ENCODE measurements around the gene C9orf50.
A peak's percentile ranks its signal among the peaks of the same experiment; 100 is the strongest.

The C9orf50 gene

DNA sequence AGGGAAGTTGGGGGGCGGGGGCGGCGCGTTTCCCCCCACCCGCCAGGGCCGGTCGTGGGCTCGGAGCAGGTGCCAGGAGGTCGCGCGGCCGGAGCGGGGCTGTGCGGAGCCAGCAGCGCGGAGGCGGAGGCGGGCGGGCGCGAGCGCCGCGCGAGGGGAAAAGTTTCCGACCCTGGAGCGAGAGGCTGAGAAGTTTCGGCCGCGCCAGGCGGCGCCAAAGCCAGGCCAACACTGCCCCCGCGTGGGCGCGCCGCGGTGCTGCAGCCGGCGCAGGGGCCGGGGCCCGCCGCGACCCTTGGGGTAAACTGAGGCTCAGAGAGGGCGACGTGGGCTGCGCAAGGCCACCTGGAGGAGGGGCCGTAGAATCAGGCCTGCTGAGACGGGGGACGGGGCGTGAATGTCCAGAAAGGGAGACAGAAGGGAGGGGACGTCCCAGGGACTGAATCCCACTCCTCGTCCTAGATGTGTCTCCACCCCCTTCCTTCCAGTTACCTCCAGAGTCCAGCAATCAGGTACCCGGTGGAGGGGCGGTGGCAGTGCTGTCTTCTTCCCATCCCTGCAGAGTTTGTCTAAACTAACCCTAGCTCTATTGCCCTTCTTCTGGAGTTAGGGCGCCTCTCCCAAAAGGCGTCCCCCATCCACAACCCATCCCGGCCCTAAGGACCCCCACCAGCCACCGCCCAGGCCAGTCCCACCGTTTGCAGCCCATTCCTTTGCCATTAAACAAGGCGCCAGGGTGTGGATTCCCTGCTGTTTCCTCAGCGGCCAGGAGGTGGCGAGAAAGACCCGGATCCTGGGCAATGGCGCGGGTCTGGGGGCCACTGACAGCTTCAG, 10.2 kb downstream of the C9orf50 start:
- no peak for TF ChIP-seq POLR2A (IDR thresholded peaks at IDR 0.05; ENCODE audit: extremely low read depth, insufficient read length)
- TF ChIP-seq, protein P1, sequence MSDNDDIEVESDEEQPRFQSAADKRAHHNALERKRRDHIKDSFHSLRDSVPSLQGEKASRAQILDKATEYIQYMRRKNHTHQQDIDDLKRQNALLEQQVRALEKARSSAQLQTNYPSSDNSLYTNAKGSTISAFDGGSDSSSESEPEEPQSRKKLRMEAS (IDR thresholded peaks at IDR 0.05; ENCODE audit: low read depth, low read length), result no peak
- TF ChIP-seq, protein P2, sequence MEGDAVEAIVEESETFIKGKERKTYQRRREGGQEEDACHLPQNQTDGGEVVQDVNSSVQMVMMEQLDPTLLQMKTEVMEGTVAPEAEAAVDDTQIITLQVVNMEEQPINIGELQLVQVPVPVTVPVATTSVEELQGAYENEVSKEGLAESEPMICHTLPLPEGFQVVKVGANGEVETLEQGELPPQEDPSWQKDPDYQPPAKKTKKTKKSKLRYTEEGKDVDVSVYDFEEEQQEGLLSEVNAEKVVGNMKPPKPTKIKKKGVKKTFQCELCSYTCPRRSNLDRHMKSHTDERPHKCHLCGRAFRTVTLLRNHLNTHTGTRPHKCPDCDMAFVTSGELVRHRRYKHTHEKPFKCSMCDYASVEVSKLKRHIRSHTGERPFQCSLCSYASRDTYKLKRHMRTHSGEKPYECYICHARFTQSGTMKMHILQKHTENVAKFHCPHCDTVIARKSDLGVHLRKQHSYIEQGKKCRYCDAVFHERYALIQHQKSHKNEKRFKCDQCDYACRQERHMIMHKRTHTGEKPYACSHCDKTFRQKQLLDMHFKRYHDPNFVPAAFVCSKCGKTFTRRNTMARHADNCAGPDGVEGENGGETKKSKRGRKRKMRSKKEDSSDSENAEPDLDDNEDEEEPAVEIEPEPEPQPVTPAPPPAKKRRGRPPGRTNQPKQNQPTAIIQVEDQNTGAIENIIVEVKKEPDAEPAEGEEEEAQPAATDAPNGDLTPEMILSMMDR (IDR thresholded peaks at IDR 0.05; ENCODE audit: low read depth, low read length), result peak; percentile 60
- peak; percentile 45; the same call in 1 of the 2 replicates for TF ChIP-seq MYC (IDR thresholded peaks at IDR 0.05; ENCODE audit: low read depth, low read length)
- DNase-seq (ENCODE audit: low read depth), result peak; percentile 71
- no peak overlapping the region for H3K4me3 ChIP-seq (ENCODE audit: low read depth, low read length)

DNA sequence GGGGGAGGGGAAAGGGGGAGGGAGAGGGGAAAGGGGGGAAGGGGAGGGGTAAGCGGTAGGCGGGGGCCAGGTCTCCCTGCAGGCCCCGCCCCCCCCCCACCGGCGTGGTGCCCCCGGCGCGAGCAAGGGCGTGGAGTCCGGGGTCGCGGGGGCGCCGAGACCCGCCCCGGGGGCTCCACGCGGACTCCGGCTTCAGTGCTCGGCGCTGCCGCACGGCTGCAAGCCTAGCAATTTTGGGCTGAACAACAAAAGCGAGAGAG, 10.8 kb downstream of the C9orf50 start:
- TF ChIP-seq MYC (IDR thresholded peaks at IDR 0.05; ENCODE audit: low read depth, low read length), result no peak
- TF ChIP-seq, protein P1 (IDR thresholded peaks at IDR 0.05; ENCODE audit: low read depth, low read length), result no peak
- no peak for TF ChIP-seq POLR2A (IDR thresholded peaks at IDR 0.05; ENCODE audit: extremely low read depth, insufficient read length)
- TF ChIP-seq, protein P2 (IDR thresholded peaks at IDR 0.05; ENCODE audit: low read depth, low read length), result no peak
- no peak for DNase-seq (ENCODE audit: low read depth)
- no peak overlapping the region for H3K4me3 ChIP-seq (ENCODE audit: low read depth, low read length)

DNA sequence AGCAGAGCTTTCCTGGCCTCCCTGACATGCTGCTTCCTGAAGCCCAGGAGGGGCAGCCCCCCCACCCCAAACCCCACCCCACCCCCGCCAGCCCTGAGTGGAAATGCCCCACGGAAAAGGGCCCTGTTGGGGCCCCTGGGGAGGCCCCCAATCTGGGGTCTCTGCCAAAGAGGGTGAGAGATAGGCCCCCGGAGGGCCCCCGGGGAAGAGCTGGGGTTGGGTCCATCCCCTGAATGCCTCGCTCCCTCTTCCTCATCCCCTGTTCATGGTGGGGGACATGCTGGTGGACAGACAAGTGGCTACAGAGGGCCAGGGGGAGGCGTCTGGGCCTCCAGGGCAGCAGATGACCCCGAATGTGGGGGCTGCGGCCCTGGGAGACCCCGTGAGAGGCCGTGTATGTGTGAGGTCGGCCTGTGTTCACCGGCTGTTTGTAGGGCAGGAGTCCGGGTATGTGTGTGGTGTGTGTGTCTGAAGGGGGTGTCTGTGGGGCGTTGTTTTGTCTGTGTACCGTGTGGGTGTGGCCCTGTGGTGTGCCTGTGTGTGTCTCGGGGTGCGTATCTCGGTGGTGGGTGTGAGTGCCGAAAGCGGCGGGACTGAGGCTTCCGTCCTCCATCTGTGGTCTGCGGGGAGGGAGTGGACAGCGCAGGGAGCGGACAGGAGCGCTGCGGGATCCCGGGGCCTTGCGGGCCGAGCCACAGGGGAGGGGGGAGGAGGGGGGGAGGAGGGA, 11.3 kb downstream of the C9orf50 start:
- H3K4me3 ChIP-seq (ENCODE audit: low read depth, low read length), result no peak overlapping the region
- peak; percentile 38 for DNase-seq (ENCODE audit: low read depth)
- TF ChIP-seq MYC (IDR thresholded peaks at IDR 0.05; ENCODE audit: low read depth, low read length) (no peak), POLR2A (IDR thresholded peaks at IDR 0.05; ENCODE audit: extremely low read depth, insufficient read length) (no peak)
- TF ChIP-seq, protein P2 (IDR thresholded peaks at IDR 0.05; ENCODE audit: low read depth, low read length), result no peak
- TF ChIP-seq, protein P1 (IDR thresholded peaks at IDR 0.05; ENCODE audit: low read depth, low read length), result no peak

DNA sequence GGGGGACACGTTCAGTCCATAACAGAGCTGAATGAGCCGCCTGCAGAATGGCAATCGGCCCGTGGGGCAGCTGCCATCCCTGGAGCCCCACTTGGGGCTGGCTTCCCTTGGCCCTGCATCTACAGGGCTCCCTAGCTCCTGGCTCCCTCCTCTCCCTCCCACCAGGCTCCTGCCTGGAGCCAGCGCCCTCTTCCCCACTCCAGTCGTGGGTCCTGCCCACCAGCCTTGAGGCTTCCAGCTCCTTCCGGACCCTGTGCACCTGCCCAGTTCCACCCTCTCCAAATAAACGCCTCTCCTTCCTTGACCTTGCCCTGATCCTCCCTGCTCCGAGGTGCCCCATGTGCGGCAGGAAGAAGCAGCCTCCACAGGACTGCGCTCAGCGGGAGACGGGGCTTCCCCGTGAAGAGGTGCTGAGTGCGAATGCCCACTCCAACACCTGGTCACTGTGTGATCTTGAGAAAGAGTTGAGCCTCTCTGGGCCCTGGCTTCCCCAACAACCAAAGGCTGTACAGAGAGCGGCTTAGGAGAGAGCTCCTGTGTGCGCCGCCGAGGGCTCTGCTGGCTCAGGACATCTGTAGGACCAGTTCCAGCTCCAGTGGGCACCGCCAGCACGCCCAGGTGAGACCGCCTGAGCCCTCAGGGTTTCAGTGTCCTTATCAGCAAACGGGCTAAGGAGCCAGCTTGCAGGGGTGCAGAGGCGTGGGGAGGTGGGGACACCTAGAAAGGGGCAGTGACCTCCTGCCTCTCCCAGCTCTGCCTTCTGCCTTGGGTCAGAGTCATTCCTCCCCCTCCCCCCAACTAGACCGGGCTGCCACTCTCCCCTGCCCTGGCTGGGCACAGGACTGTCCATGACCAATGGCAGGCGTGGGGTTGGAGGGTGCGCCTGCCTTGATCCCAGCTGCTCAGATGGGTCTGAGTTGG, 12.1 kb downstream of the C9orf50 start:
- no peak overlapping the region for H3K4me3 ChIP-seq (ENCODE audit: low read depth, low read length)
- DNase-seq (ENCODE audit: low read depth), result no peak
- TF ChIP-seq, protein P2 (IDR thresholded peaks at IDR 0.05; ENCODE audit: low read depth, low read length), result no peak
- TF ChIP-seq, protein P1 (IDR thresholded peaks at IDR 0.05; ENCODE audit: low read depth, low read length), result no peak
- TF ChIP-seq POLR2A (IDR thresholded peaks at IDR 0.05; ENCODE audit: extremely low read depth, insufficient read length) (no peak), MYC (IDR thresholded peaks at IDR 0.05; ENCODE audit: low read depth, low read length) (no peak)

DNA sequence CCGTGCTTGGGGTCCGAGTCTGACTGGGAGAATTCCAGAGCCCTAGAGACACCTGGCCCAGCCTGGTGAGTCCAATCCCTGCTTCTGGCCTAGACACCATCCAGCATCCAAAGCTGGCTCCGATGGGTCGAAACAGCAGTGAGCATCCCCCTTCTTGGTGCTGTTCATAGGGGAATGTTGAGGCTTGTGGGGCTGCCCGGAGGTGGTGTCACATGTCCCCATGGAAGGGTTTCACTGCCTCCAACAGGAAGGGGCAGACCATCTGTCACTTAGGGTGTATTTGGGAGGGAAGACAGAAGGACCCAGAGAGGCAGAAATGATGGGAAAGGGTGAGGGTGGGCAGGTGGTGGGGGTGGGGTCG, 13.9 kb downstream of the C9orf50 start:
- H3K4me3 ChIP-seq (ENCODE audit: low read depth, low read length), result no peak overlapping the region
- TF ChIP-seq, protein P2 (IDR thresholded peaks at IDR 0.05; ENCODE audit: low read depth, low read length), result no peak
- no peak for TF ChIP-seq POLR2A (IDR thresholded peaks at IDR 0.05; ENCODE audit: extremely low read depth, insufficient read length)
- TF ChIP-seq, protein P1 (IDR thresholded peaks at IDR 0.05; ENCODE audit: low read depth, low read length), result no peak
- TF ChIP-seq MYC (IDR thresholded peaks at IDR 0.05; ENCODE audit: low read depth, low read length), result no peak
- no peak for DNase-seq (ENCODE audit: low read depth)

Measured in NB4 (cell line).